ENCODE results near the gene TMEM179B. TPM values are rescaled to one million over a fixed set of nuclear protein-coding genes. Genes with fewer than 3 reads are reported as not detected.
"Not testable (repeated sequence)": the region's sequence is repeated elsewhere in the genome, so short reads cannot be mapped to it uniquely, and the experiment has no call there.

The TMEM179B gene
- total RNA-seq, 1 donor from 2014 or later = 28.2 TPM

- H3K27ac Mint-ChIP-seq (ENCODE audit: unreplicated experiment) = peak overlapping the region; percentile 97
- H3K27me3 Mint-ChIP-seq (ENCODE audit: unreplicated experiment) = peaks cover 3% of the 10 kb centered on the region
- peaks cover 1% of the 10 kb centered on the region for H3K4me1 Mint-ChIP-seq (ENCODE audit: low read depth, unreplicated experiment)
- H3K9me3 Mint-ChIP-seq (ENCODE audit: unreplicated experiment) = peaks cover 13% of the 10 kb centered on the region
- H3K4me3 Mint-ChIP-seq (ENCODE audit: unreplicated experiment) = peak overlapping the region; percentile 93
- DNase-seq = no peak
- H3K36me3 Mint-ChIP-seq (ENCODE audit: unreplicated experiment) = no peaks in the 10 kb centered on the region
- TF ChIP-seq CTCF (IDR thresholded peaks at IDR 0.05; ENCODE audit: partially characterized antibody, unreplicated experiment) = no peak
These were observed 34.0 kb upstream of the TMEM179B start for GRCh38 chr11:62752994-62753735.

GRCh38 chr11:62753736-62754603 is 33.2 kb upstream of the TMEM179B start, which contains the start of gene ZBTB3:
Gene ZBTB3, minus strand, starts transcription at chr11:62754160. Its CDS starts 496 bp downstream, at chr11:62753664.
- Mint-ChIP-seq H3K36me3 (ENCODE audit: unreplicated experiment) (no peaks in the 10 kb centered on the region), H3K4me3 (ENCODE audit: unreplicated experiment) (peak within 1 kb of the TSS; percentile 93), H3K27me3 (ENCODE audit: unreplicated experiment) (peaks cover 3% of the 10 kb centered on the region), H3K27ac (ENCODE audit: unreplicated experiment) (peak within 1 kb of the TSS; percentile 97), H3K4me1 (ENCODE audit: low read depth, unreplicated experiment) (peaks cover 1% of the 10 kb centered on the region), H3K9me3 (ENCODE audit: unreplicated experiment) (peaks cover 13% of the 10 kb centered on the region)
- no peak for TF ChIP-seq CTCF (IDR thresholded peaks at IDR 0.05; ENCODE audit: partially characterized antibody, unreplicated experiment)
- DNase-seq = peak; percentile 95

- peak overlapping the region; percentile 93 for H3K4me3 Mint-ChIP-seq (ENCODE audit: unreplicated experiment)
- TF ChIP-seq CTCF (IDR thresholded peaks at IDR 0.05; ENCODE audit: partially characterized antibody, unreplicated experiment) = no peak
- no peak for DNase-seq
- H3K27ac Mint-ChIP-seq (ENCODE audit: unreplicated experiment) = peak overlapping the region; percentile 45
- H3K27me3 Mint-ChIP-seq (ENCODE audit: unreplicated experiment) = peaks cover 4% of the 10 kb centered on the region
- peaks cover 1% of the 10 kb centered on the region for H3K4me1 Mint-ChIP-seq (ENCODE audit: low read depth, unreplicated experiment)
- no peaks in the 10 kb centered on the region for H3K36me3 Mint-ChIP-seq (ENCODE audit: unreplicated experiment)
- peaks cover 13% of the 10 kb centered on the region for H3K9me3 Mint-ChIP-seq (ENCODE audit: unreplicated experiment)
These were observed 32.1 kb upstream of the TMEM179B start for GRCh38 chr11:62755086-62755615.

- Mint-ChIP-seq H3K4me1 (ENCODE audit: low read depth, unreplicated experiment) (peaks cover 1% of the 10 kb centered on the region), H3K4me3 (ENCODE audit: unreplicated experiment) (no peak overlapping the region), H3K9me3 (ENCODE audit: unreplicated experiment) (peaks cover 13% of the 10 kb centered on the region), H3K27ac (ENCODE audit: unreplicated experiment) (no peak overlapping the region), H3K36me3 (ENCODE audit: unreplicated experiment) (no peaks in the 10 kb centered on the region), H3K27me3 (ENCODE audit: unreplicated experiment) (peaks cover 5% of the 10 kb centered on the region)
- no peak for TF ChIP-seq CTCF (IDR thresholded peaks at IDR 0.05; ENCODE audit: partially characterized antibody, unreplicated experiment)
- DNase-seq = no peak
These were observed 29.1 kb upstream of the TMEM179B start for GRCh38 chr11:62757846-62758788.

GRCh38 chr11:62760867-62761227 is 26.4 kb upstream of the TMEM179B start:
- H3K4me1 Mint-ChIP-seq (ENCODE audit: low read depth, unreplicated experiment); H3K27me3 Mint-ChIP-seq (ENCODE audit: unreplicated experiment): not testable (repeated sequence)

More at GRCh38 chr11:62760867-62761227, 26.4 kb upstream of the TMEM179B start:
- Mint-ChIP-seq H3K4me3 (ENCODE audit: unreplicated experiment) (peak overlapping the region; percentile 52), H3K27ac (ENCODE audit: unreplicated experiment) (peak overlapping the region; percentile 43)
- H3K36me3 Mint-ChIP-seq (ENCODE audit: unreplicated experiment); DNase-seq; H3K9me3 Mint-ChIP-seq (ENCODE audit: unreplicated experiment): not testable (repeated sequence)

Measured in glutamatergic neuron (in vitro differentiated cells).